Nasal cavity respiratory epithelium epithelial cell of viscerocranial mucosa (primary cell): ENCODE results near the gene PDE8A. TPM values are rescaled to one million over a fixed set of nuclear protein-coding genes. Genes with fewer than 3 reads are reported as not detected.

Experiments used
- total RNA-seq: library from RNA; depleted of rRNA; stranded (reverse); fragments of >200 nt; gene quantifications from 2 replicates; pipeline ENCODE4 v1.2.3, GENCODE V29; 2014

PDE8A gene, protein sequence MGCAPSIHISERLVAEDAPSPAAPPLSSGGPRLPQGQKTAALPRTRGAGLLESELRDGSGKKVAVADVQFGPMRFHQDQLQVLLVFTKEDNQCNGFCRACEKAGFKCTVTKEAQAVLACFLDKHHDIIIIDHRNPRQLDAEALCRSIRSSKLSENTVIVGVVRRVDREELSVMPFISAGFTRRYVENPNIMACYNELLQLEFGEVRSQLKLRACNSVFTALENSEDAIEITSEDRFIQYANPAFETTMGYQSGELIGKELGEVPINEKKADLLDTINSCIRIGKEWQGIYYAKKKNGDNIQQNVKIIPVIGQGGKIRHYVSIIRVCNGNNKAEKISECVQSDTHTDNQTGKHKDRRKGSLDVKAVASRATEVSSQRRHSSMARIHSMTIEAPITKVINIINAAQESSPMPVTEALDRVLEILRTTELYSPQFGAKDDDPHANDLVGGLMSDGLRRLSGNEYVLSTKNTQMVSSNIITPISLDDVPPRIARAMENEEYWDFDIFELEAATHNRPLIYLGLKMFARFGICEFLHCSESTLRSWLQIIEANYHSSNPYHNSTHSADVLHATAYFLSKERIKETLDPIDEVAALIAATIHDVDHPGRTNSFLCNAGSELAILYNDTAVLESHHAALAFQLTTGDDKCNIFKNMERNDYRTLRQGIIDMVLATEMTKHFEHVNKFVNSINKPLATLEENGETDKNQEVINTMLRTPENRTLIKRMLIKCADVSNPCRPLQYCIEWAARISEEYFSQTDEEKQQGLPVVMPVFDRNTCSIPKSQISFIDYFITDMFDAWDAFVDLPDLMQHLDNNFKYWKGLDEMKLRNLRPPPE
- total RNA-seq: 12.6 and 23.1 TPM in 2 replicates

GRCh38 chr15:84981711-84982300, at the start of gene PDE8A:
PDE8A (plus strand) TSS chr15:84981856; CDS start chr15:84982163, 307 bp downstream.

Other genes with a start within 250 kb of the PDE8A start
- gene ZNF592, start 233.3 kb upstream of the PDE8A start, total RNA-seq: 3.4 and 9.9 TPM in 2 replicates
- gene ALPK3, start 164.5 kb upstream of the PDE8A start, total RNA-seq: under 0.01 and 0.85 TPM in 2 replicates
- gene SLC28A1, start 97.2 kb upstream of the PDE8A start, total RNA-seq: not detected in 2 replicates